ENCODE measurements around the gene CAMK2B. TPM values are rescaled to one million over a fixed set of nuclear protein-coding genes. Genes with fewer than 3 reads are reported as not detected.

The CAMK2B gene
- total RNA-seq, 4 donors from 2014 or later = 0.44 to 5.1 (median 0.81) TPM

GRCh38 chr7:44237696-44238095 is 87.7 kb downstream of the CAMK2B start:
- TF ChIP-seq CTCF (IDR thresholded peaks at IDR 0.05; ENCODE audit: low read depth) = no peak

GRCh38 chr7:44236333-44236728 is 89.1 kb downstream of the CAMK2B start:
- TF ChIP-seq CTCF (IDR thresholded peaks at IDR 0.05; ENCODE audit: low read depth) = no peak

GRCh38 chr7:44235582-44236332 is 89.6 kb downstream of the CAMK2B start:
- TF ChIP-seq CTCF (IDR thresholded peaks at IDR 0.05; ENCODE audit: low read depth) = no peak

GRCh38 chr7:44235066-44235465 is 90.3 kb downstream of the CAMK2B start:
- TF ChIP-seq CTCF (IDR thresholded peaks at IDR 0.05; ENCODE audit: low read depth) = no peak

GRCh38 chr7:44232901-44233715 is 92.3 kb downstream of the CAMK2B start:
- TF ChIP-seq CTCF (IDR thresholded peaks at IDR 0.05; ENCODE audit: low read depth) = no peak

- no peak for TF ChIP-seq CTCF (IDR thresholded peaks at IDR 0.05; ENCODE audit: low read depth)
These were observed 93.0 kb downstream of the CAMK2B start for GRCh38 chr7:44232396-44232795.

GRCh38 chr7:44231088-44231487 is 94.3 kb downstream of the CAMK2B start:
- TF ChIP-seq CTCF (IDR thresholded peaks at IDR 0.05; ENCODE audit: low read depth) = no peak

All from subcutaneous adipose tissue (tissue), 4 donors.